ENCODE measurements around the gene CCDC102B. TPM values are rescaled to one million over a fixed set of nuclear protein-coding genes. Genes with fewer than 3 reads are reported as not detected.

The CCDC102B gene
- total and polyA plus RNA-seq, 2 of the 8 experiments (the other 6 are each of a cell fraction or from before 2014, with no cell fraction given): 0.80 to 1.1 TPM

- WGBS, 2 experiments (ENCODE audit: extremely low coverage in 1 of 2, insufficient coverage in 1 of 2, insufficient read length in 1 of 2, insufficient replicate concordance in 2 of 2, low coverage in 1 of 2, low lambda C conversion rate in 2 of 2, missing lambda C conversion rate in 1 of 2): 85% methylated on average over 3 of the region's 3 CpGs; no CpG with 5 or more reads in 1 of the 2 experiments
- Histone ChIP-seq H3K27me3 (replicated peaks in 1 of 4; ENCODE audit: control insufficient read depth in 3 of 4, extremely low read depth in 1 of 4, insufficient read depth in 3 of 4, low read length in 3 of 4) (no peaks in the 10 kb centered on the region), H2BK15ac (ENCODE audit: low read length) (no peak overlapping the region), H3K4me2 (ENCODE audit: insufficient read depth in 1 of 2, low read depth in 2 of 2, low read length in 2 of 2) (no peak overlapping the region), H4K91ac (replicated peaks; ENCODE audit: insufficient read length, low read length) (no peak overlapping the region), H3K79me2 (ENCODE audit: control insufficient read depth in 1 of 2, insufficient read depth in 2 of 2, low read length in 2 of 2) (no peaks in the 10 kb centered on the region), H3K9ac (replicated peaks in 1 of 4; ENCODE audit: extremely low read depth in 1 of 4, low read depth in 3 of 4, low read length in 3 of 4) (no peak overlapping the region), H4K8ac (ENCODE audit: extremely low read depth, insufficient read depth, low read length) (no peak overlapping the region), H2BK120ac (replicated peaks; ENCODE audit: low read depth, low read length) (no peak overlapping the region), H3K9me3 (ENCODE audit: insufficient read depth in 2 of 2, low read depth in 1 of 2, low read length in 1 of 2) (no peaks in the 10 kb centered on the region), H2BK12ac (ENCODE audit: low read depth, low read length) (no peak overlapping the region), H3K14ac (ENCODE audit: insufficient read length) (no peak overlapping the region), H3K4me3 (ENCODE audit: extremely low read depth in 1 of 4, insufficient read depth in 2 of 4, low read depth in 3 of 4, low read length in 4 of 4) (no peak overlapping the region), H4K5ac (ENCODE audit: insufficient read length, low read depth, low read length) (no peak overlapping the region), H3K4me1 (replicated peaks in 1 of 4; ENCODE audit: control insufficient read depth in 3 of 4, insufficient read depth in 4 of 4, low read length in 3 of 4) (no peaks in the 10 kb centered on the region), H2BK5ac (ENCODE audit: low read depth, low read length) (no peak overlapping the region), H2BK20ac (ENCODE audit: low read length) (no peak overlapping the region), H3K36me3 (ENCODE audit: control insufficient read depth in 2 of 4, insufficient read depth in 4 of 4, low read length in 3 of 4) (no peaks in the 10 kb centered on the region), H3K79me1 (ENCODE audit: low read depth, low read length) (no peaks in the 10 kb centered on the region), H3K18ac (ENCODE audit: extremely low read depth, low read length) (no peak overlapping the region), H4K20me1 (replicated peaks in 1 of 2; ENCODE audit: control insufficient read depth in 1 of 2, insufficient read depth in 2 of 2, low read length in 2 of 2) (no peaks in the 10 kb centered on the region), H3K23me2 (ENCODE audit: low read depth, low read length) (no peaks in the 10 kb centered on the region), H3K27ac (ENCODE audit: low read depth, low read length) (no peak overlapping the region), H3K4ac (replicated peaks; ENCODE audit: insufficient read length, low read depth, low read length) (no peak overlapping the region), H2AK5ac (ENCODE audit: low read depth, low read length) (no peak overlapping the region), H3K56ac (replicated peaks; ENCODE audit: insufficient read length, low read depth, low read length) (no peak overlapping the region), H3K23ac (ENCODE audit: insufficient read length) (no peak overlapping the region), H2AFZ (ENCODE audit: low read length) (no peak overlapping the region)
- DNase-seq (ENCODE audit: low read depth in 1 of 2, low spot score in 2 of 2): no peak
- FAIRE-seq: no peak
- ChIA-PET POLR2A (ENCODE audit: partially characterized antibody) (no interaction called here), CTCF (ENCODE audit: partially characterized antibody) (no interaction called here)
- no peak for TF ChIP-seq CTBP2 (IDR thresholded peaks at IDR 0.05; ENCODE audit: borderline replicate concordance, insufficient read depth, insufficient read length, low read length)
- TF ChIP-seq FOSL1 (IDR thresholded peaks at IDR 0.05; ENCODE audit: insufficient read depth, low read depth, low read length): no peak
- no peak for TF ChIP-seq PHF8 (conservative IDR thresholded peaks at IDR 0.05; ENCODE audit: low read depth, low read length)
- no peak for TF ChIP-seq BACH1 (IDR thresholded peaks at IDR 0.05; ENCODE audit: low read length)
- no peak for TF ChIP-seq CREB1 (IDR thresholded peaks at IDR 0.05)
Observed at GRCh38 chr18:68803356-68803755, 5.5 kb downstream of the CCDC102B start.
